HG03159 (cell line): Measurements from ENCODE around the gene SCAMP1.

Source experiments
- ATAC-seq: cut with Tn5 transposase; IDR thresholded peaks from one replicate; pipeline ENCODE4 v1.9.1; 2021; ENCODE audit warnings: mild to moderate bottlenecking, moderate library complexity; ENCODE audit not compliant: unreplicated experiment

SCAMP1 gene

DNA sequence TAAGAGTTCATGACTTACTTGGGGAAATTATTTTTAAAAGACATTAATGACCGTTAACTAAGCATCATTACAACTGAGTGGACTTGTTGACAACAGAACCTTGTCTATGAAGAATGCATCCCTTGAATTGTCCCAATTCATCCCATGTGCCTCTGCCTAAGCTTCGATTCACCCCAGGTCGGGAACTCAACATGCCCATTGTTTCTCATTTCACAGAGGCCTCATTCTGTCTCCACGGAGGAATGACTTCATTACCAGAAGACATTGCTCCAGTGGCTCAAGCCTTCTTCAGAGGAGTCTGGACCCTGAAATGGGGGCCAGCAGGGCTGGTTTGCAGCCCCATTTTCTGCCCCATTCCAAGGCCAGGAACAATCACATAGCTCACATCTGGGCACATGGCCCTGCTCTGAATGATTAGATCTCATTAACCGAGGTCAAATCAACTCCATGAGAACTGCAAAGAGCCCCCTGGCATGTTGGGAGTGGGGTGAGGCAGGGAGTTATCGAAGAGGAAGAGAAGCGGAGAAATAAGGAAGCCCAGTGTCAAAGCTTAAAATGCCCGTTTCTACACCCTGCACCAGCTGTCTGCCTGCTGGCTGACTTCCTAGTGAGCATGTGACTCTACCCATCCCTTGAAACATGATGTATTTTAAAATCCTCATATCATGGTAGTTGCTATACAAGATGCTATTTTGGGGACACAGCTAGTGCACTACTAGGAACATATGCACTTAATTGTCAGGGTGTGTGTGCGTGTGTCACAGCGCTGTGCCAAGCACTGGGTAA is 150.9 kb downstream of the SCAMP1 start:
- ATAC-seq: no peak

GRCh38 chr5:78512435-78512834 is 152.0 kb downstream of the SCAMP1 start:
- no peak for ATAC-seq

DNA sequence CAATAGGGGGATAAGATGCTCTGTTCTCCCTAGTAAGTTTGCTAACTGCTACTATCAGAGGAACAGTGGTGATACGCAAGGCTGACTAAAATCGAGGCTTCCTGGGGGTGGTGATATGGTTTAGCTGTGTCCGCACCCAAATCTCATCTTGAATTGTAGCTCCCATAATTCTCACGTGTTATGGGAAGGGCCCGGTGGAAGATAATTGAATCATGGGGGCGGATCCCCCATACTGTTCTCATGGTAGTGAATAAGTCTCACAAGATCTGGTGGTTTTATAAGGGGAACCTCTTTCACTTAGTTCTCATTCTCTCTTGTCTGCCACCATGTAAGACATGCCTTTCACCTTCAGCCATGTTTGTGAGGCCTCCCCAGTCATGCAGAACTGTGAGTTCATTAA is 153.0 kb downstream of the SCAMP1 start:
- no peak for ATAC-seq

- no peak for ATAC-seq
These were observed 154.3 kb downstream of the SCAMP1 start for GRCh38 chr5:78514427-78515330.

DNA sequence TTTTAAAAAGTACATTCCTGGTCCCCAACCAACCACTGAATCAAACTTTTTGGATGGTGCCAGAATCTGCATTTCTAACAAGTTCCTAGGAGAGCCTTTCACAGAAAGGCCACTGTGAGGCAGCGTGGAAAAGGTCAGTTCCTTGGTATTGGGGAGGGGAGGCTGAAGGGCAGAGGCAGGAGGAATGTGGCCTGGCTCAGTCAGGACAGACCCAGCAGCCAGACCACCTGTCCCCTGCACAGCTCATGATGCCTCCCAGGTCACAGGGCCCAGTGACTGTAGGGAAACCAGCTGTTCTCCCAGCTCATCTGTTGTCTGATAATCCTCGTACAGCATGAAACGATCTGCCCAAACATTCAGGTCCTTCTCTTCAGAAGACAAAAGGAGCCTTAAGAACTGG is 155.3 kb downstream of the SCAMP1 start:
- no peak for ATAC-seq

DNA sequence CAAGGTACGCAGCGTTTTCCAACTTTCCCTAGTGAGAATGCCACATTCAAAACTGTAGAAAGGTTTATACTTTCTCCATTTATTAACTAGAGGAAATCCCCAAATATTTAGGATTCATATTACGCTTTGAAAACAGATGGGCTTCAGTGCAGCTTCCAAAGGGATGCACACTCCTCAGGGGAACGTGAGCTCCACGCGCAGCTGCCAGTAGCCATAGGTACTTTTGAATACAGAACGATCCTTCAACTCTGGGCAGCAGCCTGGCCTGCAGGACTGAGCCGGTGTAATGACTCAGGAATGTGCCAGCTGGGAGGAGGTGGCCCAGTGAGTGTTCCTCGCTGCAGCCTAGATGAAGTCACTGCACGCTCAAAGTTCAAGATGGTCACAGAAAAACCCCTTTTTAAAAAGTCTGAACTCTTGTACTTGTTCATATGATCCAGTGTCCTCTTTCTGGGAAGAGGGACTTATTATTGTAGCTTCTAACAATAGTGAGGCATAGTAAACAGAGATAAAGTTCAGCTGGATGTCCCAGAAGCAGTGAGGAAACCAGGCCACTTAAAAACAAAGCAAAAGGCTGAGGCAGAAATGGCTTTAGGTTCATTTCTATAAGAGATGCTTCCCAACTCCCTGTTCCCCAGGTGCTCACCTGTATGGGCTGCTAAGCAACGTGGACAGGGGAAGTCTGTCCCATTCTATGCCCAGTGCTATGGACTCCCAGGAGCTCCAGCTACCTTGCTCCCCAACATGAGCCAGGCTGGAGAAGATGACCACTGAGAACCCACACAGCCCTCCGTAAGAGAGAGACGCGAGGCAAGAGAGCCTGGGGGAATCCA is 158.2 kb downstream of the SCAMP1 start:
- no peak for ATAC-seq

GRCh38 chr5:78519198-78519941 is 159.0 kb downstream of the SCAMP1 start:
- ATAC-seq: no peak

- ATAC-seq: no peak
These were observed 161.0 kb downstream of the SCAMP1 start for GRCh38 chr5:78521455-78521854.

- ATAC-seq: no peak
These were observed 162.3 kb downstream of the SCAMP1 start for GRCh38 chr5:78522476-78523260.

DNA sequence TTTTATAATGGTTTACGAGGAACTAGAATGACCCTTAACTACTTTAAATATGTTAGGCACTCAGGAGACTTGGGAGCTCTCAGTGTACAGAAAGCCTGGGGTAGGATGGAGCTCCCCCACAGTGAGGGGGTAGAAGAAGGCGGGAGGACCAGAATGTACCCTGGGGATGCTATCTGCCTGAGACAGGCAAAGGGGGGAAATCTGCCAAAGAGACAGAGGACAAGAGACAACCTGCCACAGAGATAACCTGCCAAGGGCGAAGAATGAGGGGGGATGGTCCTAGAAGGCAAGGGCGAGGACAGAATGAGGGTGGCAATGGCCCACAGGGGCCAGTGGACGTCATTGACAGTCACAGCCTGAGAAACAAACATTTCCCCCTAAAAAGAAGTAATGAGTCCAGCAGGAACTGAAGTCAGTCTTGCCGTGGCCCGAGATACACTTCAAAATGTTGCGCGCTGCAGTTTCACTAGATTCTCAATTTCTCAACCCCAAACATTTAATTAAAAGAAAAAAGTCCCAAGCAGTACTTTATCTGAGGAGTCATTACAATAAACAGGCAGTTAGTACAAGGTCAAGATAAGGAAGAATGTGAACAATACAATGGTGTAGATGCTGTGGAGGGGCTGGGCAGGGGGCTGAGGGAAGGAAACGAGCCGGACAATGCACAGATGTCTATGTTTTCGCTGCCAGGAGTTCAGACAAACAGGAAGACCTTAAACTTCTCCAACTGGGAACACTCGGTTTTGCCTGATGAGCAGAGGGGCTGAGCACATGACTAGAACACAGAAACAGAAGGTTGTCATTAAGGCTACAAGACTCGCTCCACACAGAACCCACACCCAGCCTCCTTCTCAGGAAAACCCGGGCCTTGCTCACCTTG is 163.1 kb downstream of the SCAMP1 start:
- ATAC-seq: no peak

DNA sequence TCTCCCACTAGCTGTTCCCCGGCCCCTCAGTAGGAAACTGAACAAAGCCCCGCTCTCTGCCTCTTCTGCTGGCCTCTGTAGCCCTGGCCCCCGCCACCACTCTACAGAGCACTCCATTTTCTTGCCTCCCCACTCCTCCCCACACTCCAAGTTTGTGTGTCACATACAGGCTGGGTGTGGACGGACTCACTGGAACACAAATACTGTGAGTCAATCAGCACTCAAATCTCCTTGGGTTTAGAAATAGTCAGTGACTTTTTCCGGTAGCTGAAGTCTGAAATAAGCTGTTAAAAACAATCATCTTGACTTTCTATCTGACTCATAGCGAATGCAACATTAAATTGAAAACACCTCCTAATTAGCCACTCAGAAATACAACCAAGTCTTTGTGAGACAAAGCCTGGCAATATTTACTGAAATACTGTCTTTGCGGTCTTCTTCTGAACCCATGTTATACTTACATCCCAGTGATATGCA is 165.7 kb downstream of the SCAMP1 start:
- no peak for ATAC-seq

DNA sequence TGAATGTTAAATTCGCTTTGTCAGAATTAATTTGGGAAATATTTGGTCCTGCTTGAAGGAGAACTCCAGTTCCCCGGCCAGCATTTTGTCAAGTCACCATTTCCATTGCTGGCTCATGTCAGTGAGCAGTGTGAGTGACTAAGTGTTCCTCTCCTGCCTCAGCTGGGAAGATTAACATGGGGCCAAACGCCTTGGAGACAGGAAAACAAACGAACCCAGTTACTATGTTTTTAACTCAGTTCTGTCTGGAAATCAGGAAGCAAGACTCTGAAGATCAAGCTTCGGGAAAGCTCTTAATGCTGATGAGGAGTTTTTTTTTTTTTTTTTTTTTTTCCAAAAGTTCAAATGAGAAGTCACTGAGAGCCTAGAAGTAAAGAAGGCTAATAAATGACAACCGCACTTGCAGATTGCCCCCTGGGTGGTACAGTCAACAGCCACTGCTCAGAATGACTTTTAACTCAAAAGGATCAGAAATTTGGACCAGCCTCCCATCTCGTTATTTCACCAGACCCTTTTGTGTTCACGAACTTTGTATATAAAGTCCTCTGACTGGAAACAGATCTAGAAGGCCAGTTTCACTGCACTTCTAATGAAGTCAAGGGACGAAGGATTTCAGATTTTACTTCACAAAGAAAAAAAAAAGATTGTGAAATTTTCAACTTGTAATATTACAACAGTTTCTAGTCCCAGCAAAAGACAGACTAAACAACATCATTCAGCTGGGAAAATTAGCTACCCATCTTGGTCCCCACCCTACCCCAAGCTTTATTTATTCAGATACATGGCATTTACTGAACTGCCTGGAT is 166.8 kb downstream of the SCAMP1 start:
- no peak for ATAC-seq

GRCh38 chr5:78527925-78528324 is 167.5 kb downstream of the SCAMP1 start:
- ATAC-seq: no peak
